B cell (primary cell): ENCODE data around the gene CHST11. TPM values are rescaled to one million over a fixed set of nuclear protein-coding genes. Genes with fewer than 3 reads are reported as not detected.
A peak's percentile ranks its signal among the peaks of the same experiment; 100 is the strongest.

Experiments used
- ATAC-seq: fragments of 200-7000 bp; cut with Tn5 transposase; one replicate; pipeline ENCODE4 v1.10.0; 2021; ENCODE audit warnings: low read depth, mild to moderate bottlenecking, moderate number of reproducible peaks, moderate library complexity
- CTCF ChIA-PET: fragments of 350-600 bp; sonication (Branson Sonifier 250); formaldehyde crosslinking; loops from one replicate; lab custom pipeline; 2021; ENCODE audit warnings: antibody characterized with exemption, inconsistent platforms; lab: Charles Lee
- POLR2A ChIA-PET: fragments of 350-600 bp; sonication (Branson Sonifier 250); formaldehyde crosslinking; loops from one replicate; lab custom pipeline; 2021; ENCODE audit warnings: antibody characterized with exemption; lab: Charles Lee
- DNase-seq: peaks from one replicate; pipeline ENCODE4 v3.0.0; 2013
- H2AFZ ChIP-seq: 2 replicates; pipeline ENCODE4 v1.6.1; 2012; ENCODE audit warnings: mild to moderate bottlenecking, low read depth, low read length; ENCODE audit not compliant: insufficient read depth, poor library complexity, severe bottlenecking
- H3K27ac ChIP-seq, 2 donors: 1 replicate in 1 of 2; 2 replicates in 1 of 2; pipeline ENCODE4 v1.5.1; 2012 to 2013; ENCODE audit warnings: low read length in 2 of 2, mild to moderate bottlenecking in 2 of 2, moderate library complexity in 1 of 2
- H3K27me3 ChIP-seq, 4 experiments: fragments of 200-600 bp in 1 of 4; sonication (generic) in 1 of 4; replicated peaks in 1 of 4; 1 replicate in 2 of 4; 2 replicates in 2 of 4; pipeline versions ENCODE4 v1.6.1 to v1.7.0; 2013 to 2016; ENCODE audit warnings: low read length in 3 of 4, mild to moderate bottlenecking in 2 of 4, mixed read lengths in 1 of 4, moderate library complexity in 1 of 4; ENCODE audit not compliant: insufficient read depth in 4 of 4, control insufficient read depth in 3 of 4; ENCODE audit errors: control extremely low read depth in 1 of 4
- H3K36me3 ChIP-seq, 2 experiments: replicated peaks in 1 of 2; 1 replicate in 1 of 2; 2 replicates in 1 of 2; pipeline versions ENCODE4 v1.6.1 to v1.7.1; 2013; ENCODE audit warnings: low read length in 1 of 2; ENCODE audit not compliant: insufficient read depth in 2 of 2, control insufficient read depth in 1 of 2; ENCODE audit errors: control extremely low read depth in 1 of 2, extremely low read depth in 1 of 2
- H3K4me1 ChIP-seq, 2 donors: fragments of 200-600 bp in 1 of 2; sonication (generic) in 1 of 2; 1 replicate in 1 of 2; 2 replicates in 1 of 2; pipeline versions ENCODE4 v1.5.1 to v1.6.1; 2013 to 2017; ENCODE audit warnings: low read length in 2 of 2; ENCODE audit not compliant: control insufficient read depth in 2 of 2, insufficient read depth in 2 of 2
- H3K4me2 ChIP-seq: replicated peaks from 2 replicates; pipeline ENCODE3; 2012; ENCODE audit warnings: mild to moderate bottlenecking, low read depth, low read length; ENCODE audit not compliant: poor library complexity, severe bottlenecking
- H3K4me3 ChIP-seq, 5 experiments: fragments of 200-600 bp in 1 of 5; sonication (generic) in 1 of 5; 1 replicate in 3 of 5; 2 replicates in 2 of 5; pipeline versions ENCODE4 v1.5.1 to v1.7.0; 2011 to 2016; ENCODE audit warnings: low read length in 4 of 5, mild to moderate bottlenecking in 4 of 5, low read depth in 2 of 5, control low read depth in 1 of 5, moderate library complexity in 1 of 5; ENCODE audit not compliant: insufficient read depth in 1 of 5; ENCODE audit errors: control extremely low read depth in 1 of 5, extremely low read depth in 1 of 5
- H3K79me2 ChIP-seq: fragments of 200-600 bp; sonication (generic); one replicate; pipeline ENCODE4 v1.6.0; 2016; ENCODE audit warnings: low read length; ENCODE audit not compliant: control insufficient read depth, insufficient read depth
- H3K9ac ChIP-seq: fragments of 200-600 bp; sonication (generic); 2 replicates; pipeline ENCODE4 v1.6.1; 2017; ENCODE audit warnings: mild to moderate bottlenecking, low read length, moderate library complexity
- H3K9me3 ChIP-seq, 3 donors: one replicate each; pipeline versions ENCODE4 v1.6.1 to v1.7.1; 2013; ENCODE audit warnings: low read length in 2 of 3; ENCODE audit not compliant: control insufficient read depth in 2 of 3, insufficient read depth in 1 of 3; ENCODE audit errors: control extremely low read depth in 1 of 3
- H4K20me1 ChIP-seq: 2 replicates; pipeline ENCODE4 v1.6.0; 2012; ENCODE audit warnings: mild to moderate bottlenecking, low read length; ENCODE audit not compliant: insufficient read depth, control insufficient read depth, poor library complexity, severe bottlenecking
- H3K27ac Mint-ChIP-seq: one replicate; pipeline ENCODE4 v1.8.0; 2021; ENCODE audit warnings: mixed read lengths
- H3K27me3 Mint-ChIP-seq: one replicate; pipeline ENCODE4 v1.8.0; 2021; ENCODE audit warnings: mixed read lengths
- H3K4me1 Mint-ChIP-seq: one replicate; pipeline ENCODE4 v1.8.0; 2021; ENCODE audit warnings: mixed read lengths
- H3K4me3 Mint-ChIP-seq: one replicate; pipeline ENCODE4 v1.8.0; 2021; ENCODE audit warnings: mixed read lengths
- H3K9me3 Mint-ChIP-seq: one replicate; pipeline ENCODE4 v1.8.0; 2022; ENCODE audit warnings: mixed read lengths; ENCODE audit not compliant: insufficient read depth
- EZH2 ChIP-seq: IDR thresholded peaks from 2 replicates; pipeline ENCODE4 v1.6.1; 2012; ENCODE audit warnings: borderline replicate concordance, low read depth, mild to moderate bottlenecking, moderate library complexity, low read length; ENCODE audit not compliant: insufficient read depth, poor library complexity, severe bottlenecking
- WGBS: methylation state at CpG from one replicate; pipeline ENCODE4 v1.1.5; 2013; ENCODE audit warnings: missing lambda C conversion rate; ENCODE audit not compliant: insufficient coverage; 5-methylcytosine and 5-hydroxymethylcytosine counted together
- intact Hi-C: fragments of 100-400 bp; cut with micrococcal nuclease; formaldehyde crosslinking; loops from one replicate; pipeline ENCODE4 v1.10.0; 2022
- polyA plus RNA-seq: library from polyadenylated mRNA; depleted of rRNA; stranded (reverse); fragments of >200 nt; gene quantifications from 2 replicates; pipeline ENCODE4 v1.2.3, GENCODE V29; 2012
- total RNA-seq, 2 donors: library from RNA; stranded (reverse); fragments of 120-200 nt in 1 of 2; gene quantifications; 1 replicate in 1 of 2; 2 replicates in 1 of 2; pipeline versions ENCODE4 v1.2.3 to v1.2.4, GENCODE V29; 2013 to 2022
- TF ChIP-seq, protein P1 (sequence below): fragments of 200-600 bp; IDR thresholded peaks from one replicate; pipeline ENCODE4 v1.8.0; 2022; ENCODE audit warnings: antibody characterized with exemption, mild to moderate bottlenecking

CHST11 gene
- total and polyA plus RNA-seq, 2 donors (not counting 1 experiment from before 2014, with no cell fraction given), result 46.3 to 152 TPM

DNA sequence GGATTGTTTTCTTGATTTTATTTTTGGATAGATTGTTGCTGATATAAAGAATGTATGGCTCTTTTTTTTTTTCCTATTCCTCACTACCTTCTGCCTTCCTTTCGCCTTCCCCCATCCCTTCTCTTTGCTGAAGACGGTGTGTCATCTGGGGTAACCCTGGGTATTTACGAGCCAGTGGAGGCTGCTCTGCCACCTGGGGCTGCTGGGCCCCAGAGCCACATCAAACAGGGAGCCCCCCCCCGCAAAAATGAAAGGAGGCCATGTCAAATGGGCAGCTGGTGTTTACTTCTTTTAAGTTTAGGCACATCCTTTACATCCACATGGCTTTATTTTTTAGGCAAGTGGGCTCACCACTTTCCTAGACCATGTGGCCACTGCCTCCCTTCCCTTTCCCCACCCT, 25.4 kb downstream of the CHST11 start:
- H3K9me3 ChIP-seq, result no peaks in the 10 kb centered on the region
- no peak overlapping the region for H3K27ac ChIP-seq
- H4K20me1 ChIP-seq, result peaks cover 24% of the 10 kb centered on the region
- ATAC-seq (no peak), DNase-seq (no peak)
- no peak overlapping the region for H2AFZ ChIP-seq
- H3K4me3 ChIP-seq, result no peak overlapping the region
- H3K4me2 ChIP-seq, result peak overlapping the region; percentile 10
- POLR2A ChIA-PET, result interaction anchor here (0.6 kb wide), 1 partner anchor 28 kb away, joined by 4 read pairs; no protein-coding TSS in a partner anchor
- peaks cover 0 to 4% of the 10 kb centered on the region in 2 experiments for H3K36me3 ChIP-seq
- peak overlapping the region; percentile 33 for H3K4me3 Mint-ChIP-seq
- no peak overlapping the region for H3K9ac ChIP-seq
- CTCF ChIA-PET, result no interaction called here
- intact Hi-C loops, result no loop called here
- H3K9me3 Mint-ChIP-seq, result no peaks in the 10 kb centered on the region
- peaks cover 100% of the 10 kb centered on the region for H3K79me2 ChIP-seq
- H3K27me3 Mint-ChIP-seq, result no peaks in the 10 kb centered on the region
- H3K27ac Mint-ChIP-seq, result peak overlapping the region; percentile 42
- H3K4me1 ChIP-seq, result peaks cover 81 to 93% of the 10 kb centered on the region in 2 donors
- TF ChIP-seq, protein P1, sequence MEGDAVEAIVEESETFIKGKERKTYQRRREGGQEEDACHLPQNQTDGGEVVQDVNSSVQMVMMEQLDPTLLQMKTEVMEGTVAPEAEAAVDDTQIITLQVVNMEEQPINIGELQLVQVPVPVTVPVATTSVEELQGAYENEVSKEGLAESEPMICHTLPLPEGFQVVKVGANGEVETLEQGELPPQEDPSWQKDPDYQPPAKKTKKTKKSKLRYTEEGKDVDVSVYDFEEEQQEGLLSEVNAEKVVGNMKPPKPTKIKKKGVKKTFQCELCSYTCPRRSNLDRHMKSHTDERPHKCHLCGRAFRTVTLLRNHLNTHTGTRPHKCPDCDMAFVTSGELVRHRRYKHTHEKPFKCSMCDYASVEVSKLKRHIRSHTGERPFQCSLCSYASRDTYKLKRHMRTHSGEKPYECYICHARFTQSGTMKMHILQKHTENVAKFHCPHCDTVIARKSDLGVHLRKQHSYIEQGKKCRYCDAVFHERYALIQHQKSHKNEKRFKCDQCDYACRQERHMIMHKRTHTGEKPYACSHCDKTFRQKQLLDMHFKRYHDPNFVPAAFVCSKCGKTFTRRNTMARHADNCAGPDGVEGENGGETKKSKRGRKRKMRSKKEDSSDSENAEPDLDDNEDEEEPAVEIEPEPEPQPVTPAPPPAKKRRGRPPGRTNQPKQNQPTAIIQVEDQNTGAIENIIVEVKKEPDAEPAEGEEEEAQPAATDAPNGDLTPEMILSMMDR, result no peak
- no peak for TF ChIP-seq EZH2
- no peaks in the 10 kb centered on the region for H3K27me3 ChIP-seq
- H3K4me1 Mint-ChIP-seq, result peaks cover 96% of the 10 kb centered on the region
- WGBS, result 28% methylated on average over 3 of the region's 4 CpGs

DNA sequence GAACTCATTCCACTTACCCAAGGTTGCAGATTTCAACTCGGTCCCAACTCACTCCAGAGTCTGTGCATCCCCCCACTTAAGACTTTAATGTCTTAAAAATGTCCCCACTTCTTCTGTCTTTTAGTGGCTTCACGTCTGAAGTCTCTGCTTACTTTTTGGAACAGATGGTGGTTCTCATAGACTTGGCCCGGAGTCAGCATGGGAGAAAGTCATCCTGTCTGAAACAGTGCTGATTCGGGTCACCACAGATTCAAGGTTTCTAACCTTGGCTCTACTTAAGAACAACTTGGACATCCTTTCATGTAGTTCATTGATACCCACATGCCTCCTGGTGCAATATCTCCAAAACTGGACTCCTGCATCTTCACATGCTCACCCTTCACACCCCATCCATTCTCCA, 26.0 kb downstream of the CHST11 start:
- Mint-ChIP-seq H3K4me1 (peaks cover 96% of the 10 kb centered on the region), H3K4me3 (peak overlapping the region; percentile 33), H3K27ac (peak overlapping the region; percentile 80), H3K9me3 (no peaks in the 10 kb centered on the region), H3K27me3 (no peaks in the 10 kb centered on the region)
- ChIA-PET CTCF (no interaction called here), POLR2A (interaction anchor here (0.6 kb wide), 1 partner anchor 27 kb away, joined by 4 read pairs; no protein-coding TSS in a partner anchor)
- H4K20me1 ChIP-seq, result peaks cover 24% of the 10 kb centered on the region
- H3K4me2 ChIP-seq, result no peak overlapping the region
- H3K27ac ChIP-seq, result no peak overlapping the region
- peaks cover 0 to 4% of the 10 kb centered on the region in 2 experiments for H3K36me3 ChIP-seq
- DNase-seq (no peak), ATAC-seq (no peak)
- H3K4me1 ChIP-seq, result peaks cover 80 to 92% of the 10 kb centered on the region in 2 donors
- no peak overlapping the region for H3K4me3 ChIP-seq
- H3K27me3 ChIP-seq, result no peaks in the 10 kb centered on the region
- H2AFZ ChIP-seq, result no peak overlapping the region
- H3K9me3 ChIP-seq, result no peaks in the 10 kb centered on the region
- intact Hi-C loops, result no loop called here
- TF ChIP-seq, protein P1, result no peak
- no peak for TF ChIP-seq EZH2
- WGBS, result 76% methylated on average over 4 of the region's 4 CpGs
- H3K79me2 ChIP-seq, result peaks cover 100% of the 10 kb centered on the region
- H3K9ac ChIP-seq, result no peak overlapping the region
